Stomach (tissue), 9 donors: ENCODE data around the gene MATN1. TPM values are rescaled to one million over a fixed set of nuclear protein-coding genes. Genes with fewer than 3 reads are reported as not detected.
"Not testable (repeated sequence)": the region's sequence is repeated elsewhere in the genome, so short reads cannot be mapped to it uniquely, and the experiment has no call there.

Source experiments
- DNase-seq, 2 donors: peaks; one replicate each; pipeline versions ENCODE4 v3.0.0 to v3.0.0-alpha.2; 2013 to 2019
- H3K27ac ChIP-seq, 5 donors: fragments of 200-600 bp in 4 of 5; sonication (generic) in 4 of 5; one replicate each; pipeline ENCODE4 v1.5.1; 2013 to 2019; ENCODE audit warnings: mild to moderate bottlenecking in 1 of 5, moderate library complexity in 1 of 5
- H3K27me3 ChIP-seq, 3 donors: fragments of 200-600 bp; sonication (generic); one replicate each; pipeline ENCODE4 v1.5.1; 2017 to 2019; ENCODE audit warnings: mixed run types in 1 of 3
- H3K36me3 ChIP-seq, 4 donors: fragments of 200-600 bp; sonication (generic); 1 replicate in 3 of 4; 2 replicates in 1 of 4; pipeline ENCODE4 v1.5.1; 2016 to 2019
- H3K4me1 ChIP-seq, 4 donors: fragments of 200-600 bp; sonication (generic); one replicate each; pipeline ENCODE4 v1.5.1; 2016 to 2019
- H3K4me3 ChIP-seq, 4 donors: fragments of 200-600 bp; sonication (generic) in 3 of 4; one replicate each; pipeline ENCODE4 v1.5.1; 2016 to 2019; ENCODE audit warnings: mild to moderate bottlenecking in 1 of 4
- H3K9me3 ChIP-seq, 4 donors: fragments of 200-600 bp; sonication (generic); one replicate each; pipeline ENCODE4 v1.5.1; 2016 to 2019
- CTCF ChIP-seq, 7 experiments: fragments of 450-650 bp in 4 of 7; fragments of 200-600 bp in 3 of 7; sonication (generic) in 3 of 7; IDR thresholded peaks; one replicate each; pipeline ENCODE4 v1.5.1; 2016 to 2019; ENCODE audit warnings: antibody characterized with exemption in 7 of 7, control low read depth in 2 of 7, mild to moderate bottlenecking in 1 of 7
- EP300 ChIP-seq: sonication (generic); formaldehyde crosslinking; IDR thresholded peaks from one replicate; pipeline ENCODE4 v1.6.1; 2017; ENCODE audit warnings: antibody characterized with exemption
- POLR2A ChIP-seq, 4 donors: fragments of 450-650 bp; IDR thresholded peaks; one replicate each; pipeline ENCODE4 v1.6.1; 2016; ENCODE audit warnings: antibody characterized with exemption in 4 of 4, control low read depth in 2 of 4, mild to moderate bottlenecking in 1 of 4, moderate library complexity in 1 of 4
- POLR2AphosphoS5 ChIP-seq, 3 donors: sonication (generic); formaldehyde crosslinking; IDR thresholded peaks; one replicate each; pipeline ENCODE4 v1.6.1; 2016; ENCODE audit warnings: antibody characterized with exemption in 3 of 3
- WGBS, 5 donors: extraction: QIAGEN DNeasy Blood & Tissue Kit in 3 of 5; methylation state at CpG; one replicate each; pipeline versions ENCODE4 v1.1.5 to v1.1.7; 2013 to 2018; 5-methylcytosine and 5-hydroxymethylcytosine counted together
- intact Hi-C: fragments of 100-400 bp; cut with DNase I; formaldehyde crosslinking; loops from one replicate; pipeline ENCODE4 v1.15.1; 2023; ENCODE audit warnings: low total_unique reads
- polyA plus RNA-seq, 3 donors: library from polyadenylated mRNA; stranded (reverse); fragments of 200-250 nt; gene quantifications; one replicate each; pipeline ENCODE4 v1.2.3, GENCODE V29; 2013
- total RNA-seq, 5 donors: library from RNA; depleted of rRNA; stranded (reverse); fragments of >200 nt; gene quantifications; one replicate each; pipeline versions ENCODE4 v1.1.0 to v1.2.3, GENCODE V29; 2014 to 2016
- donor health status: healthy with polysubstance abuse.
- donor health status: Bipolar disorder and iron deficiency.
- donor health status: healthy.

Gene MATN1
- total and polyA plus RNA-seq, 8 donors = 1.7 TPM; not detected in 7

- H3K9me3 ChIP-seq = no peaks in the 10 kb centered on the region
- no peak for TF ChIP-seq POLR2AphosphoS5 (IDR thresholded peaks at IDR 0.05)
- TF ChIP-seq CTCF (IDR thresholded peaks at IDR 0.05) = no peak
- H3K36me3 ChIP-seq = no peaks in the 10 kb centered on the region
- H3K4me3 ChIP-seq = no peak overlapping the region
- DNase-seq = no peak
- H3K27ac ChIP-seq = no peak overlapping the region
- intact Hi-C loops = no loop called here
- H3K4me1 ChIP-seq = peaks cover 0 to 10% (median 5%) of the 10 kb centered on the region in 4 donors
- 77 to 88% (median 85%) methylated on average over 8 to 9 of the region's 9 CpGs for WGBS, 5 donors
- no peaks in the 10 kb centered on the region for H3K27me3 ChIP-seq
Observed at GRCh38 chr1:30768159-30768829, 44.9 kb upstream of the MATN1 start.

- H3K36me3 ChIP-seq = not testable (repeated sequence)
Observed at GRCh38 chr1:30766948-30767347, 43.6 kb upstream of the MATN1 start.

GRCh38 chr1:30765556-30766434, 42.4 kb upstream of the MATN1 start:
- Histone ChIP-seq H3K9me3 (no peaks in the 10 kb centered on the region), H3K27me3 (no peaks in the 10 kb centered on the region), H3K36me3 (no peaks in the 10 kb centered on the region), H3K4me1 (peaks cover 0 to 24% (median 9%) of the 10 kb centered on the region in 4 donors), H3K27ac (no peak overlapping the region), H3K4me3 (no peak overlapping the region)
- TF ChIP-seq EP300 = no peak
- no peak for TF ChIP-seq POLR2A (IDR thresholded peaks at IDR 0.05)
- no peak for TF ChIP-seq CTCF (IDR thresholded peaks at IDR 0.05)
- no peak for TF ChIP-seq POLR2AphosphoS5 (IDR thresholded peaks at IDR 0.05)
- WGBS, 5 donors = 76 to 87% (median 84%) methylated on average over 14 to 15 of the region's 15 CpGs
- intact Hi-C loops = no loop called here
- no peak for DNase-seq

More at GRCh38 chr1:30766948-30767347, 43.6 kb upstream of the MATN1 start:
- WGBS, 5 donors = 92 to 96% (median 94%) methylated on average over 8 of the region's 8 CpGs
- H3K9me3 ChIP-seq, H3K27ac ChIP-seq, H3K4me3 ChIP-seq, DNase-seq, intact Hi-C loops, H3K27me3 ChIP-seq: not testable (repeated sequence)
- H3K4me1 ChIP-seq = peaks cover 0 to 19% (median 7%) of the 10 kb centered on the region in 4 donors

GRCh38 chr1:30764939-30765555, 41.7 kb upstream of the MATN1 start:
- peak overlapping the region in 1 of 5 donors; percentile 76 for H3K27ac ChIP-seq
- no peaks in the 10 kb centered on the region for H3K27me3 ChIP-seq
- 87 to 95% (median 91%) methylated on average over 17 to 18 of the region's 18 CpGs for WGBS, 5 donors
- no peaks in the 10 kb centered on the region for H3K9me3 ChIP-seq
- no peak overlapping the region for H3K4me3 ChIP-seq
- H3K4me1 ChIP-seq = peaks cover 0 to 24% (median 9%) of the 10 kb centered on the region in 4 donors
- no peaks in the 10 kb centered on the region for H3K36me3 ChIP-seq
- intact Hi-C loops = no loop called here
- no peak for TF ChIP-seq POLR2A (IDR thresholded peaks at IDR 0.05)
- TF ChIP-seq CTCF (IDR thresholded peaks at IDR 0.05) = no peak
- TF ChIP-seq EP300 = no peak
- no peak for TF ChIP-seq POLR2AphosphoS5 (IDR thresholded peaks at IDR 0.05)
- DNase-seq = no peak
